ENCODE data around the gene WDR6. TPM values are rescaled to one million over a fixed set of nuclear protein-coding genes. Genes with fewer than 3 reads are reported as not detected.
A peak's percentile ranks its signal among the peaks of the same experiment; 100 is the strongest.

The WDR6 gene
- total RNA-seq, 4 donors from 2014 or later = 95.3 to 138 (median 117) TPM

GRCh38 chr3:48963591-48963990 is 43.6 kb upstream of the WDR6 start:
- H3K36me3 ChIP-seq = peaks cover 0 to 65% (median 3%) of the 10 kb centered on the region in 3 donors
- H3K4me3 ChIP-seq = no peak overlapping the region
- no peaks in the 10 kb centered on the region for H3K9me3 ChIP-seq
- DNase-seq (ENCODE audit: low spot score in 2 of 2) = no peak
- no peak overlapping the region for H3K27ac ChIP-seq
- 78 to 85% methylated on average over 2 of the region's 2 CpGs for WGBS, 2 donors
- TF ChIP-seq CTCF (IDR thresholded peaks at IDR 0.05) = no peak
- TF ChIP-seq EP300 (IDR thresholded peaks at IDR 0.05) = no peak
- no peak for TF ChIP-seq POLR2A (IDR thresholded peaks at IDR 0.05)
- no peaks in the 10 kb centered on the region for H3K4me1 ChIP-seq
- no peaks in the 10 kb centered on the region for H3K27me3 ChIP-seq

GRCh38 chr3:48966367-48966766 is 40.8 kb upstream of the WDR6 start:
- WGBS, 2 donors = 89 to 90% methylated on average over 3 of the region's 3 CpGs
- no peak for TF ChIP-seq POLR2A (IDR thresholded peaks at IDR 0.05)
- TF ChIP-seq CTCF (IDR thresholded peaks at IDR 0.05) = no peak
- no peak for TF ChIP-seq EP300 (IDR thresholded peaks at IDR 0.05)
- no peak overlapping the region for H3K4me3 ChIP-seq
- H3K4me1 ChIP-seq = no peaks in the 10 kb centered on the region
- no peak for DNase-seq (ENCODE audit: low spot score in 2 of 2)
- peak overlapping the region in 1 of 4 donors; percentile 32 for H3K27ac ChIP-seq
- H3K36me3 ChIP-seq = peaks cover 4 to 85% (median 22%) of the 10 kb centered on the region in 3 donors
- H3K9me3 ChIP-seq = no peaks in the 10 kb centered on the region
- H3K27me3 ChIP-seq = no peaks in the 10 kb centered on the region

- peaks cover 4 to 90% (median 28%) of the 10 kb centered on the region in 3 donors for H3K36me3 ChIP-seq
Observed at GRCh38 chr3:48966876-48967361, 40.3 kb upstream of the WDR6 start.

GRCh38 chr3:48970586-48970985 is 36.6 kb upstream of the WDR6 start:
- WGBS, 2 donors = 91 to 95% methylated on average over 6 of the region's 6 CpGs
- no peak overlapping the region for H3K27ac ChIP-seq
- no peak overlapping the region for H3K4me3 ChIP-seq
- peaks cover 6 to 99% (median 51%) of the 10 kb centered on the region in 3 donors for H3K36me3 ChIP-seq
- H3K4me1 ChIP-seq = no peaks in the 10 kb centered on the region
- no peaks in the 10 kb centered on the region for H3K9me3 ChIP-seq
- no peak for DNase-seq (ENCODE audit: low spot score in 2 of 2)
- TF ChIP-seq EP300 (IDR thresholded peaks at IDR 0.05) (no peak), POLR2A (IDR thresholded peaks at IDR 0.05) (no peak), CTCF (IDR thresholded peaks at IDR 0.05) (no peak)
- H3K27me3 ChIP-seq = no peaks in the 10 kb centered on the region

More at GRCh38 chr3:48966876-48967361, 40.3 kb upstream of the WDR6 start:
- no peak for DNase-seq (ENCODE audit: low spot score in 2 of 2)
- Histone ChIP-seq H3K27me3 (no peaks in the 10 kb centered on the region), H3K4me1 (no peaks in the 10 kb centered on the region), H3K27ac (peak overlapping the region in 2 of 4 donors; percentile 32 to 41), H3K9me3 (no peaks in the 10 kb centered on the region), H3K4me3 (no peak overlapping the region)
- TF ChIP-seq EP300 (IDR thresholded peaks at IDR 0.05) = peak in 1 of 2 donors; percentile 8
- no peak for TF ChIP-seq POLR2A (IDR thresholded peaks at IDR 0.05)
- WGBS, 2 donors = 73 to 74% methylated on average over 7 of the region's 7 CpGs

- peaks cover 4 to 99% (median 62%) of the 10 kb centered on the region in 3 donors for H3K36me3 ChIP-seq
Observed at GRCh38 chr3:48974076-48974864, 32.9 kb upstream of the WDR6 start.

More at GRCh38 chr3:48974076-48974864, 32.9 kb upstream of the WDR6 start:
- H3K4me1 ChIP-seq = no peaks in the 10 kb centered on the region
- no peak for DNase-seq (ENCODE audit: low spot score in 2 of 2)
- no peaks in the 10 kb centered on the region for H3K9me3 ChIP-seq
- H3K27ac ChIP-seq = no peak overlapping the region
- no peak overlapping the region for H3K4me3 ChIP-seq
- whole genome bisulfite sequencing, 2 donors = 85 to 89% methylated on average over 10 of the region's 10 CpGs
- TF ChIP-seq POLR2A (IDR thresholded peaks at IDR 0.05) = no peak
- TF ChIP-seq EP300 (IDR thresholded peaks at IDR 0.05) = no peak
- TF ChIP-seq CTCF (IDR thresholded peaks at IDR 0.05) = no peak
- no peaks in the 10 kb centered on the region for H3K27me3 ChIP-seq
